Lower lobe of right lung (tissue), 2 donors: ENCODE data around the gene STAG3. TPM values are rescaled to one million over a fixed set of nuclear protein-coding genes. Genes with fewer than 3 reads are reported as not detected.
"Not testable (repeated sequence)": the region's sequence is repeated elsewhere in the genome, so short reads cannot be mapped to it uniquely, and the experiment has no call there.

Experiments used
- ATAC-seq, 2 donors: fragments of 200-7000 bp; cut with Tn5 transposase; one replicate each; pipeline ENCODE4 v1.9.1; 2020 to 2022; ENCODE audit warnings: mild to moderate bottlenecking in 2 of 2, moderate library complexity in 2 of 2
- DNase-seq: peaks from one replicate; pipeline ENCODE4 v3.0.0-alpha.2; 2020
- H3K27ac ChIP-seq: fragments of 200-600 bp; one replicate; pipeline ENCODE4 v1.8.0; 2022
- H3K27me3 ChIP-seq: fragments of 200-600 bp; one replicate; pipeline ENCODE4 v1.8.0; 2022; ENCODE audit warnings: low read depth
- H3K36me3 ChIP-seq: fragments of 200-600 bp; one replicate; pipeline ENCODE4 v1.8.0; 2022; ENCODE audit warnings: mild to moderate bottlenecking
- H3K4me1 ChIP-seq: fragments of 200-600 bp; one replicate; pipeline ENCODE4 v1.8.0; 2022
- H3K4me3 ChIP-seq: fragments of 200-600 bp; one replicate; pipeline ENCODE4 v1.8.0; 2022; ENCODE audit warnings: mild to moderate bottlenecking
- H3K9me3 ChIP-seq: fragments of 200-600 bp; one replicate; pipeline ENCODE4 v1.8.0; 2022
- intact Hi-C: fragments of 100-400 bp; cut with DNase I; formaldehyde crosslinking; loops from one replicate; pipeline ENCODE4 v1.11.0; 2022
- total RNA-seq: library from RNA; stranded (reverse); fragmentation: NEBNext Ultra II Directional; extraction: Animal tissue kit (Norgen Biotek cat#: 25700); gene quantifications from one replicate; pipeline ENCODE4 v1.2.1, GENCODE V29; 2021
- TF ChIP-seq, protein P1 (sequence below): fragments of 200-600 bp; IDR thresholded peaks from one replicate; pipeline ENCODE4 v1.8.0; 2022; ENCODE audit warnings: antibody characterized with exemption, mild to moderate bottlenecking
- donor health status: DM: no; HTN: yes; CAD: no; lungs with severe emphysema.

STAG3 gene
- total RNA-seq, 1 donor from 2014 or later: 4.1 TPM

DNA sequence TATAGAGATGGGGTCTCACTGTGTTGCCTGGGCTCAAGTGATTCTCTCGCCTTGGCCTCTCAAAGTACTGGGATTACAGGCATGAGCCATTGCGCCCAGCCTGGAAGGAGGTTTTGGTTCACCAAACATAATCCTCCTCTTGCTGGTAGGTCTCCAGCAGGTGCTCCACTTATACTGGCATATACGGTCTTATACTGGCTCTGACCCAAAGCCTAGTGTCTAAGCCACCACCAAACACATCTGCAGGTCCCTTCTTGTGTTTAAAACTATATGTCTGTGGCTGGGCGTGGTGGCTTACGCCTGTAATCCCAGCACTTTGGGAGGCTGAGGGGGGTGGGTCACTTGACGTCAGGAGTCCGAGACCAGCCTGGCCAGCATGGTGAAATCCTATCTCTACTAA lies 45.6 kb upstream of the STAG3 start:
- no peaks in the 10 kb centered on the region for H3K36me3 ChIP-seq
- intact Hi-C loops: no loop called here
- no peaks in the 10 kb centered on the region for H3K27me3 ChIP-seq
- no peaks in the 10 kb centered on the region for H3K9me3 ChIP-seq
- no peak overlapping the region for H3K27ac ChIP-seq
- H3K4me3 ChIP-seq: no peak overlapping the region
- ATAC-seq (no peak), DNase-seq (no peak)
- peaks cover 17% of the 10 kb centered on the region for H3K4me1 ChIP-seq
- TF ChIP-seq, protein P1, sequence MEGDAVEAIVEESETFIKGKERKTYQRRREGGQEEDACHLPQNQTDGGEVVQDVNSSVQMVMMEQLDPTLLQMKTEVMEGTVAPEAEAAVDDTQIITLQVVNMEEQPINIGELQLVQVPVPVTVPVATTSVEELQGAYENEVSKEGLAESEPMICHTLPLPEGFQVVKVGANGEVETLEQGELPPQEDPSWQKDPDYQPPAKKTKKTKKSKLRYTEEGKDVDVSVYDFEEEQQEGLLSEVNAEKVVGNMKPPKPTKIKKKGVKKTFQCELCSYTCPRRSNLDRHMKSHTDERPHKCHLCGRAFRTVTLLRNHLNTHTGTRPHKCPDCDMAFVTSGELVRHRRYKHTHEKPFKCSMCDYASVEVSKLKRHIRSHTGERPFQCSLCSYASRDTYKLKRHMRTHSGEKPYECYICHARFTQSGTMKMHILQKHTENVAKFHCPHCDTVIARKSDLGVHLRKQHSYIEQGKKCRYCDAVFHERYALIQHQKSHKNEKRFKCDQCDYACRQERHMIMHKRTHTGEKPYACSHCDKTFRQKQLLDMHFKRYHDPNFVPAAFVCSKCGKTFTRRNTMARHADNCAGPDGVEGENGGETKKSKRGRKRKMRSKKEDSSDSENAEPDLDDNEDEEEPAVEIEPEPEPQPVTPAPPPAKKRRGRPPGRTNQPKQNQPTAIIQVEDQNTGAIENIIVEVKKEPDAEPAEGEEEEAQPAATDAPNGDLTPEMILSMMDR: no peak

DNA sequence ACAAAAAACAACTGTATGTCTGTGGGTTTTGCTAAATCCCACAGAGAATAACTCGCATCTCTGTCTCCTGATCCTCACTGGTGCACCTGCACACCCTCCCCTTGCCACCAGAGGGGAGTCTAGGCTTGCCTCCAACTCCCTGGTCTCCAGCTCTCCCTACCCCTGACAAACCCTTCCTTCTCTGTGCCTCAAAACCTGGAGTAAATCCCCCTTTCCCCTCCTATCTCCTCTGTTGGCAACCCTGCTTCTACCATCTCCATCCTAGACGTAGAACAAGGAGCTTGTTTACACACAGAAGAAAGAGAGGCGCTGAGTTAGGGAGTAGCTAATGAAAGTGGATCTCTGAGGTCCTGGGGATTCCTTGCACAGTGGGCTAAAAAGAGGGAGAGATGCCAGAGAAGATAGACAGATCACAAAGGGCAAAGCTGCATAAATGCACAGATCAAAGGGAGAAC lies 45.0 kb upstream of the STAG3 start:
- Histone ChIP-seq H3K4me1 (peaks cover 15% of the 10 kb centered on the region), H3K36me3 (no peaks in the 10 kb centered on the region), H3K9me3 (no peaks in the 10 kb centered on the region), H3K27ac (no peak overlapping the region), H3K27me3 (no peaks in the 10 kb centered on the region), H3K4me3 (no peak overlapping the region)
- TF ChIP-seq, protein P1: peak; percentile 84
- DNase-seq: no peak
- intact Hi-C loops: no loop called here
- ATAC-seq: peak; percentile 79 to 81

DNA sequence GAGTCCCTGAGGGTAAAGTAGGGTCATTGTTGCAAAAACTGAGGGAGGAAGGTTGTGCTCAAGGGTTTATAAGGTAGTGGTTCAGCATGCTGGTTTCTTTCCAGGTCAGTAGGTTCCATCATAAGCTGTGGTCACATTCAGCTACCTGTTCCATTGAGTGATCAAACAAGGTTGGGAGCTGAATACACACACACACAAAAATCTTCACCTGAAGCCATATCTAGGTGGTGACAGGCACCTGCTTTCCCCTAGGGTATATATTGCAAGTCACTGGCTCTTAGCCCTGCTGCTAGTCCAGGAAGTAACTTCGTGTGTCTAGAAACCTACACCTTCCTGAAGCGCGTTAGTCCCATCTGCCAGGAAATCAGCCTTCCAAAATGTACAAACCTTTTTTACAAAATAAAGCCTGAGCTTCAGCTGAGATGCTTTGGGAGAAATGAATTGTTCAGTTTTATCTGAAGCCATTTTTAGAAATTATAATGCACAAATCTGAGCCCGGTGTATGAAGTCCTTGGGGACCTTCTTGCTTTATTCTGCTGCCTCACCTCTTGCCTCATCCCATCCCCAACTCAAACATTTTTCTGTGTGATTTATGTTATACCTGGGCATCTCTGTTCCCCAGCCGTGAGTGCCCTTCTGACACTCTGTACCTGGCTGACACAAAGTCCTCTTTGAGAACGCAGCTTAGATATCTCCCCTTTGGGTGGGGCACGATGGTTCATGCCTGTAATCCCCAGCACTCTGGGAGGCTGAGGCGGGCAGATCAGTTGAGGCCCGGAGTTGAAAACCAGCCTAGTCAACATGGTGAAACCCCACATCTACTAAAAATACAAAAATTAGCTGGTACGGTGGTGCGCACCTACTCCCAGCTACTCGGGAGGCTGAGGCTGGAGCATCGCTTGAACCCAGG lies 39.6 kb upstream of the STAG3 start:
- DNase-seq (no peak), ATAC-seq (no peak)
- H3K27me3 ChIP-seq: no peaks in the 10 kb centered on the region
- no peak overlapping the region for H3K4me3 ChIP-seq
- H3K36me3 ChIP-seq: no peaks in the 10 kb centered on the region
- intact Hi-C loops: no loop called here
- no peak overlapping the region for H3K27ac ChIP-seq
- no peaks in the 10 kb centered on the region for H3K9me3 ChIP-seq
- H3K4me1 ChIP-seq: no peaks in the 10 kb centered on the region
- TF ChIP-seq, protein P1: no peak

DNA sequence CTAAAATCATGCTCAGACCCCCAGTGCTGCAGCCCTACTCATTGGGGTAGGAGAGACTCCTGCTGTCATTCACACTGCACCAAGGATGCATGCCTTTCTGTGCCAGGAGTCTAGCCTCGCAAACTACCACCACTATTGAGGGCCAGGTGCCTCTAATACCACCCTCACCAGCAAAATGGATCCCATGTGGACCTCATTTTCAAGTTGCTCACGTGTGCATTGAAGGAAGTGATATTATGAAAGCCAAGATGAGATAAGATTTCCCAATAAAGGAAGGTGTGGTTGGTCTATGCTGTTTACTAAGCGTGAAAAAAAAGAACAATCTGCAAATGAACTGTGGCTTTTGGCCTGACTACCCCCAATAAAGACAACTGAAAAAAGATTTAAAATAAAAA lies 36.2 kb upstream of the STAG3 start:
- DNase-seq (no peak), ATAC-seq (no peak)
- Histone ChIP-seq H3K4me1 (no peaks in the 10 kb centered on the region), H3K27ac (no peak overlapping the region), H3K9me3 (no peaks in the 10 kb centered on the region), H3K36me3 (no peaks in the 10 kb centered on the region), H3K4me3 (no peak overlapping the region), H3K27me3 (no peaks in the 10 kb centered on the region)
- TF ChIP-seq, protein P1: no peak
- intact Hi-C loops: no loop called here

DNA sequence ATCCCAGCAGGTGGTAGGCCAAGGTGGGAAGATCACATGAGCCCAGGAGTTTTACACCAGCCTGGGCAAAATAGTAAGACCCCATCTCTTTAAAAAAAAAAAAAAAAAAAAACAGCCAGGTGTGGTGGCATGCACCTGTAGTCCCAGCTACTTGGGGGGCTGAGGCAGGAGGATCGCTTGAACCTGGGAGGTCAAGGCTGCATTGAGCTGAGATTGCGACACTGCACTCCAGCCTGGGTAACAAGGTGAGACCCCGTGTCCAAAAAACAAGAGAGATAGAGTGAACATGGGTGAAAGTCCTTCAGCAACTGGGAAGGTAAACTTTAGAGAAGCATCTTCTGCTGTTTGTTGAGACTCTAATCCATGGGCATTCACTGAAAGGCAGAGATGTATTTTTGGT lies 35.3 kb upstream of the STAG3 start:
- Histone ChIP-seq H3K36me3 (no peaks in the 10 kb centered on the region), H3K4me1 (no peaks in the 10 kb centered on the region), H3K9me3 (no peaks in the 10 kb centered on the region), H3K4me3 (no peak overlapping the region), H3K27ac (no peak overlapping the region), H3K27me3 (no peaks in the 10 kb centered on the region)
- intact Hi-C loops: no loop called here
- TF ChIP-seq, protein P1: no peak
- no peak for DNase-seq
- no peak for ATAC-seq

DNA sequence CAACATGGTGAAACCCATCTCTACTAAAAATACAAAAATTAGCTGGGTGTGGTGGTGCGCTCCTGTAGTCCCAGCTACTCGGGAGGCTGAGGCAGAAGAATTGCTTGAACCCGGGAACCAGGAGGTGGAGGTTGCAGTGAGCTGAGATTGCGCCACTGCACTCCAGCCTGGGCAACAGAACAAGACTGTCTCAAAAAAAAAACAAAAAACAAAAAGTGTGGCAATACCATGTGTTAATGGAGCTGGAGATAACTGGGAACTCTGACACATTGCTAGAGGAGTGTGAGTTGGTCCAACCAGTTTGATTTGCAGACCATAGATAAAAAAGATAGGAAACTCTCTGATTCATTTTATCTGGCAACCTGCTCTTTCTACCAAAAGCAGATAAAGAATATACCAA lies 31.4 kb upstream of the STAG3 start:
- ATAC-seq, H3K27me3 ChIP-seq, DNase-seq, H3K27ac ChIP-seq, intact Hi-C loops, H3K9me3 ChIP-seq, H3K4me3 ChIP-seq, H3K36me3 ChIP-seq: not testable (repeated sequence)
- peaks cover 19% of the 10 kb centered on the region for H3K4me1 ChIP-seq
